Measurements from ENCODE around the gene PRKAG1.

PRKAG1 gene

GRCh38 chr12:49032679-49033447 lies 14.3 kb upstream of the PRKAG1 start:
- no peak for FAIRE-seq
- DNase-seq (ENCODE audit: low spot score), result no peak

GRCh38 chr12:49032276-49032675 lies 13.7 kb upstream of the PRKAG1 start:
- FAIRE-seq (no peak), DNase-seq (ENCODE audit: low spot score) (no peak)

GRCh38 chr12:49031573-49032161 lies 13.1 kb upstream of the PRKAG1 start:
- FAIRE-seq (no peak), DNase-seq (ENCODE audit: low spot score) (no peak)

GRCh38 chr12:49030714-49031572 lies 12.4 kb upstream of the PRKAG1 start:
- FAIRE-seq, result no peak
- no peak for DNase-seq (ENCODE audit: low spot score)

- DNase-seq (ENCODE audit: low spot score), result no peak
- FAIRE-seq, result no peak
These were observed 11.5 kb upstream of the PRKAG1 start for GRCh38 chr12:49030119-49030518.

GRCh38 chr12:49028666-49029275 lies 10.2 kb upstream of the PRKAG1 start:
- no peak for FAIRE-seq

GRCh38 chr12:49027846-49028555 lies 9.4 kb upstream of the PRKAG1 start:
- no peak for DNase-seq (ENCODE audit: low spot score)
- FAIRE-seq, result no peak

More at GRCh38 chr12:49028666-49029275, 10.2 kb upstream of the PRKAG1 start:
- DNase-seq (ENCODE audit: low spot score), result no peak

- FAIRE-seq (no peak), DNase-seq (ENCODE audit: low spot score) (no peak)
These were observed 8.3 kb upstream of the PRKAG1 start for GRCh38 chr12:49026678-49027480.

GRCh38 chr12:49026101-49026500 lies 7.5 kb upstream of the PRKAG1 start:
- no peak for FAIRE-seq
- no peak for DNase-seq (ENCODE audit: low spot score)

- FAIRE-seq (no peak), DNase-seq (ENCODE audit: low spot score) (no peak)
These were observed 6.9 kb upstream of the PRKAG1 start for GRCh38 chr12:49025463-49025862.

GRCh38 chr12:49024543-49024942 lies 6.0 kb upstream of the PRKAG1 start:
- DNase-seq (ENCODE audit: low spot score) (no peak), FAIRE-seq (no peak)

GRCh38 chr12:49023812-49024211 lies 5.2 kb upstream of the PRKAG1 start:
- DNase-seq (ENCODE audit: low spot score), result no peak
- FAIRE-seq, result no peak

- no peak for DNase-seq (ENCODE audit: low spot score)
- no peak for FAIRE-seq
These were observed 4.1 kb upstream of the PRKAG1 start for GRCh38 chr12:49022558-49023178.

- DNase-seq (ENCODE audit: low spot score), result no peak
- no peak for FAIRE-seq
These were observed 2.8 kb upstream of the PRKAG1 start for GRCh38 chr12:49021292-49021915.

- DNase-seq (ENCODE audit: low spot score), result no peak
- FAIRE-seq, result no peak
These were observed 1.9 kb upstream of the PRKAG1 start for GRCh38 chr12:49020441-49020840.

GRCh38 chr12:49019443-49020324 lies 1.1 kb upstream of the PRKAG1 start:
- FAIRE-seq (no peak), DNase-seq (ENCODE audit: low spot score) (peak; percentile 61)

- no peak for FAIRE-seq
- DNase-seq (ENCODE audit: low spot score), result no peak
These were observed 499 bp upstream of the PRKAG1 start for GRCh38 chr12:49019120-49019430.

GRCh38 chr12:49017891-49018260 lies 700 bp downstream of the PRKAG1 start:
- FAIRE-seq (no peak), DNase-seq (ENCODE audit: low spot score) (peak; percentile 40)

GRCh38 chr12:49015196-49015595 lies 3.4 kb downstream of the PRKAG1 start:
- no peak for FAIRE-seq

More at GRCh38 chr12:49015196-49015595, 3.4 kb downstream of the PRKAG1 start:
- DNase-seq (ENCODE audit: low spot score), result no peak
